SJCRH30 (cell line): ENCODE measurements around the gene METAP1. TPM values are rescaled to one million over a fixed set of nuclear protein-coding genes. Genes with fewer than 3 reads are reported as not detected.
"Not testable (repeated sequence)": the region's sequence is repeated elsewhere in the genome, so short reads cannot be mapped to it uniquely, and the experiment has no call there.

Source experiments
- DNase-seq, 2 experiments: peaks; one replicate each; pipeline ENCODE4 v3.0.0-alpha.2; 2015 to 2020
- H3K27ac ChIP-seq: fragments of 250-450 bp; sonication (Bioruptor Pico); 2 replicates; pipeline ENCODE4 v1.5.1; 2020; ENCODE audit warnings: mild to moderate bottlenecking, moderate library complexity
- H3K27me3 ChIP-seq: fragments of 250-450 bp; sonication (Bioruptor Pico); 2 replicates; pipeline ENCODE4 v1.5.1; 2020; ENCODE audit warnings: mild to moderate bottlenecking, moderate library complexity
- H3K36me3 ChIP-seq: fragments of 250-450 bp; sonication (Bioruptor Pico); 2 replicates; pipeline ENCODE4 v1.5.1; 2020; ENCODE audit warnings: mild to moderate bottlenecking, moderate library complexity
- H3K4me1 ChIP-seq: fragments of 250-450 bp; sonication (Bioruptor Pico); 2 replicates; pipeline ENCODE4 v1.5.1; 2020; ENCODE audit warnings: mild to moderate bottlenecking, moderate library complexity
- H3K4me3 ChIP-seq: fragments of 250-450 bp; sonication (Bioruptor Pico); 2 replicates; pipeline ENCODE4 v1.5.1; 2020; ENCODE audit warnings: mild to moderate bottlenecking, moderate library complexity
- H3K9me3 ChIP-seq: fragments of 250-450 bp; sonication (Bioruptor Pico); replicated peaks from 2 replicates; pipeline ENCODE4 v1.5.1; 2020; ENCODE audit warnings: mild to moderate bottlenecking, moderate library complexity
- total RNA-seq: library from RNA; depleted of rRNA; stranded (reverse); fragments of >200 nt; shearing (Covaris generic); gene quantifications from 2 replicates; pipeline ENCODE4 v1.2.3, GENCODE V29; 2014

The METAP1 gene
- total RNA-seq, 1 experiment from 2014 or later: 88.5 TPM

GRCh38 chr4:99022566-99022965 is 27.0 kb downstream of the METAP1 start:
- Histone ChIP-seq H3K9me3 (0 out of 2 replicates have a peak, but pooled peaks cover 5% of the 10 kb centered on the region), H3K27me3 (no peaks in the 10 kb centered on the region), H3K4me1 (no peaks in the 10 kb centered on the region), H3K4me3 (no peak overlapping the region), H3K27ac (no peak overlapping the region), H3K36me3 (peaks cover 4% of the 10 kb centered on the region; the same call in 1 of the 2 replicates)
- no peak for DNase-seq

GRCh38 chr4:99023800-99024251 is 28.3 kb downstream of the METAP1 start:
- H3K36me3 ChIP-seq, DNase-seq, H3K27ac ChIP-seq, H3K27me3 ChIP-seq, H3K4me1 ChIP-seq, H3K4me3 ChIP-seq, H3K9me3 ChIP-seq: not testable (repeated sequence)

- Histone ChIP-seq H3K27me3 (no peaks in the 10 kb centered on the region), H3K36me3 (peaks cover under 1% of the 10 kb centered on the region; the same call in 1 of the 2 replicates), H3K4me3 (no peak overlapping the region), H3K4me1 (no peaks in the 10 kb centered on the region), H3K27ac (no peak overlapping the region), H3K9me3 (peaks cover 3% of the 10 kb centered on the region; the same call in 1 of the 2 replicates)
- DNase-seq: no peak
Measured at GRCh38 chr4:99024481-99025275, 29.2 kb downstream of the METAP1 start.

GRCh38 chr4:99025506-99025905 is 30.0 kb downstream of the METAP1 start:
- H3K4me1 ChIP-seq: no peaks in the 10 kb centered on the region
- H3K27ac ChIP-seq: no peak overlapping the region
- no peak for DNase-seq
- no peak overlapping the region for H3K4me3 ChIP-seq
- no peaks in the 10 kb centered on the region for H3K27me3 ChIP-seq
- peaks cover 2% of the 10 kb centered on the region; the same call in 1 of the 2 replicates for H3K36me3 ChIP-seq
- peaks cover 3% of the 10 kb centered on the region; the same call in 1 of the 2 replicates for H3K9me3 ChIP-seq

GRCh38 chr4:99027304-99027703 is 31.8 kb downstream of the METAP1 start:
- H3K4me3 ChIP-seq: no peak overlapping the region
- no peaks in the 10 kb centered on the region for H3K27me3 ChIP-seq
- no peak for DNase-seq
- no peak overlapping the region for H3K27ac ChIP-seq
- peaks cover 3% of the 10 kb centered on the region; the same call in 1 of the 2 replicates for H3K9me3 ChIP-seq
- peaks cover 9% of the 10 kb centered on the region; the same call in 1 of the 2 replicates for H3K36me3 ChIP-seq
- no peaks in the 10 kb centered on the region for H3K4me1 ChIP-seq

GRCh38 chr4:99028187-99028586 is 32.7 kb downstream of the METAP1 start:
- H3K27ac ChIP-seq: no peak overlapping the region
- no peak overlapping the region for H3K4me3 ChIP-seq
- H3K36me3 ChIP-seq: peaks cover 9% of the 10 kb centered on the region; the same call in 1 of the 2 replicates
- no peaks in the 10 kb centered on the region for H3K4me1 ChIP-seq
- peaks cover 3% of the 10 kb centered on the region; the same call in 1 of the 2 replicates for H3K9me3 ChIP-seq
- H3K27me3 ChIP-seq: no peaks in the 10 kb centered on the region
- no peak for DNase-seq

- H3K4me1 ChIP-seq: no peaks in the 10 kb centered on the region
- H3K27me3 ChIP-seq: no peaks in the 10 kb centered on the region
- no peak overlapping the region for H3K27ac ChIP-seq
- DNase-seq: no peak
- H3K4me3 ChIP-seq: no peak overlapping the region
- peaks cover 3% of the 10 kb centered on the region; the same call in 1 of the 2 replicates for H3K9me3 ChIP-seq
- H3K36me3 ChIP-seq: peaks cover 13% of the 10 kb centered on the region; the same call in 1 of the 2 replicates
Measured at GRCh38 chr4:99029018-99029735, 33.7 kb downstream of the METAP1 start.

GRCh38 chr4:99029852-99030251 is 34.3 kb downstream of the METAP1 start:
- H3K4me3 ChIP-seq: no peak overlapping the region
- peaks cover 18% of the 10 kb centered on the region for H3K36me3 ChIP-seq
- no peaks in the 10 kb centered on the region for H3K27me3 ChIP-seq
- H3K9me3 ChIP-seq: peaks cover 3% of the 10 kb centered on the region; the same call in 1 of the 2 replicates
- DNase-seq: no peak
- no peaks in the 10 kb centered on the region for H3K4me1 ChIP-seq
- no peak overlapping the region for H3K27ac ChIP-seq

- H3K4me3 ChIP-seq: no peak overlapping the region
- peaks cover 4% of the 10 kb centered on the region; the same call in 1 of the 2 replicates for H3K9me3 ChIP-seq
- peaks cover 37% of the 10 kb centered on the region for H3K36me3 ChIP-seq
- H3K27ac ChIP-seq: no peak overlapping the region
- H3K27me3 ChIP-seq: no peaks in the 10 kb centered on the region
- H3K4me1 ChIP-seq: no peaks in the 10 kb centered on the region
- DNase-seq: no peak
Measured at GRCh38 chr4:99033956-99034355, 38.4 kb downstream of the METAP1 start.

- Histone ChIP-seq H3K4me1 (no peaks in the 10 kb centered on the region), H3K27ac (no peak overlapping the region), H3K4me3 (no peak overlapping the region), H3K27me3 (no peaks in the 10 kb centered on the region), H3K36me3 (peaks cover 44% of the 10 kb centered on the region), H3K9me3 (peaks cover 4% of the 10 kb centered on the region; the same call in 1 of the 2 replicates)
- DNase-seq: no peak
Measured at GRCh38 chr4:99038213-99038612, 42.7 kb downstream of the METAP1 start.

- Histone ChIP-seq H3K4me3 (no peak overlapping the region), H3K36me3 (peaks cover 24% of the 10 kb centered on the region), H3K9me3 (no peaks in the 10 kb centered on the region), H3K27me3 (no peaks in the 10 kb centered on the region), H3K27ac (no peak overlapping the region), H3K4me1 (no peaks in the 10 kb centered on the region)
- DNase-seq: no peak
Measured at GRCh38 chr4:99043346-99043745, 47.8 kb downstream of the METAP1 start.

GRCh38 chr4:99047710-99048109 is 52.2 kb downstream of the METAP1 start:
- H3K27ac ChIP-seq: no peak overlapping the region
- peaks cover 37% of the 10 kb centered on the region for H3K36me3 ChIP-seq
- no peak overlapping the region for H3K4me3 ChIP-seq
- H3K9me3 ChIP-seq: no peaks in the 10 kb centered on the region
- DNase-seq: no peak
- no peaks in the 10 kb centered on the region for H3K27me3 ChIP-seq
- H3K4me1 ChIP-seq: no peaks in the 10 kb centered on the region

- Histone ChIP-seq H3K4me1 (no peaks in the 10 kb centered on the region), H3K4me3 (no peak overlapping the region), H3K36me3 (peaks cover 35% of the 10 kb centered on the region), H3K27ac (no peak overlapping the region), H3K9me3 (0 out of 2 replicates have a peak, but pooled peaks cover 3% of the 10 kb centered on the region), H3K27me3 (no peaks in the 10 kb centered on the region)
- no peak for DNase-seq
Measured at GRCh38 chr4:99052902-99053301, 57.4 kb downstream of the METAP1 start.

GRCh38 chr4:99054428-99054994 is 59.0 kb downstream of the METAP1 start:
- Histone ChIP-seq H3K27me3 (no peaks in the 10 kb centered on the region), H3K4me1 (no peaks in the 10 kb centered on the region), H3K9me3 (0 out of 2 replicates have a peak, but pooled peaks cover 3% of the 10 kb centered on the region), H3K27ac (no peak overlapping the region), H3K36me3 (peaks cover 28% of the 10 kb centered on the region), H3K4me3 (no peak overlapping the region)
- DNase-seq: no peak
